ENCODE data around the gene FAM151A. TPM values are rescaled to one million over a fixed set of nuclear protein-coding genes. Genes with fewer than 3 reads are reported as not detected.

FAM151A gene
- total RNA-seq, 1 donor from 2014 or later: 1.5 TPM

DNA sequence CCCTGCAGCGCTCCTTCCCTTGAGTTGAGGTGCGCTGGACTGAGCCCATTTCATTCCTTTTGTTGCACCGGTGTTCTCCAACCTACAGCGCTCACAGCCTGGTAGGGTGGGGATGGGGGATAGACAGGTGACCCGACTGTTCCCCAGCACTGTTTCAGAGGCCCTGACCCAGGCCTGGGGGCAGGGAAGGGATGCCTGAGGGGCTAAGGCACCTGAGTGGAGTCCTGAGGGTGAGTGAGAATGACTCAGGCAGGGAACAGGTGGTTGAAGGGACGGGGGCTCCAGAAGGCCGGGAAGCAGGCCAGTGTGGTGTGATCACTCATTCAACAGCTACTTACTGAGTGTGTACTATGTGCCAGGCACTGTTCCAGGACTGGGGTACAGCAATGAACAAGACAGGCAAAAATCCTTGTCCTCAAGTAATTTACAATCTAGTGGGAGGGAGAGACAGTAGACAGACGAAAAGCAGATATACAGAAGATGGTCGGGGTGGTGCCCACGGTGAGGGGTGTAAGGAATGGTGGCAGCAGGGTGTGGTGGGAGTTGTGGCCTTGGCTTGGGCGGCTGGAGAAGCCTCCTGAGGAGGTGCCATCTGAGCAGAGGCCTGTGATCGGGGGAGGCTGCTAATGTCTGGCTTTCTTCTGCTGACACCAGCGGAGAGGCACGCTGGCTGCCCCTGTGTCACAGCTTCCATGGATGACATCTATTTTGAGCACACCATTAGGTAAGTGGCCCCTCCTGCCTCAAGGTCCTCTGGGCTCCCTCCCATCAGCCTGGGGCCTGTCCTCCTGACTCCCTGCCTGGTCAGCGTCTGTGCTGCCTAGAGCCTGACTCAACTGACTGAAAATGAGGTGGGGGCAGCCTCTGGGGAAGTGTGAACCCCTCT lies 37.9 kb downstream of the FAM151A start:
- DNase-seq (ENCODE audit: missing footprints) (peak; percentile 75), ATAC-seq (peak; percentile 75)
- intact Hi-C loops (cut with DNase I): loop anchor here (1.0 to 10.0 kb wide), 3 partner anchors 25 to 181 kb away; partner anchors contain the start of genes ACOT11 and SSBP3

DNA sequence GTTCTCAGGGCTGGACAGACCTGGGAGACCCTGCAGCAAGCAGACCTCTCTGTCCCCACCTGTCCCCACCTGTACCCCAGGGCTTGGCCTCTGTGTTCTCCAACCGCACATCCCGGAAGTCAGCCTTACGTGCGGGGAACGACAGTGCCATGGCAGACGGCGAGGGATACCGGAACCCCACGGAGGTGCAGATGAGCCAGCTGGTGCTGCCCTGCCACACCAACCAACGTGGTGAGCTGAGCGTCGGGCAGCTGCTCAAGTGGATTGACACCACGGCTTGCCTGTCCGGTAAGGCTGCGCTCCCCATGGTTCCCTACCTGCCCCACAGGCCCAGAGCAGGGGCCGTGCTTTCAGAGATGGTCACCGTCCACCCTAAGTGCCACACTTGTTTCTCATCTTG lies 38.8 kb downstream of the FAM151A start:
- intact Hi-C loops (cut with DNase I): loop anchor here (10.0 kb wide), 1 partner anchor 180 kb away; the partner anchor contains the start of gene SSBP3
- no peak for ATAC-seq
- no peak for DNase-seq (ENCODE audit: missing footprints)

DNA sequence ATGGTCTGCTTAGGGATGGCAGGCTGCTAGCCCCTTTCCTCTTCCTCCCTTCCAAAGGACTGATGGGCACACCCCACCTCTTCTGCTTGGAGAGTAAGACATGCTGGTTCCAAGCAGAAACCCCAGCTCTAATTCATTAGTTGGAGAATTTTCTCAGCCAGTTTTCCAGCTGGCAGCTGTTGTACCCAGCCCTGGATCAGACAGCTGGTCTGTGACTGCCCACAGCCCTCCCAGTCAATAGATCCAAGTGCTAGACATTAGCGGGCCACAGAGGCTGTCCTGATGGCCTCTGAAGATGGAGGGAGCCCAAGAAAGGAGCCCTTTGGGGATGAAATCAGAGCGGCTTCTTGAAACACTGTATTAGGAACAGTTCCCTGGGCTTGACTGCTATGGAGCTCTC lies 39.5 kb downstream of the FAM151A start:
- DNase-seq (ENCODE audit: missing footprints) (no peak), ATAC-seq (no peak)
- intact Hi-C loops (cut with DNase I): loop anchor here (10.0 kb wide), 1 partner anchor 179 kb away; the partner anchor contains the start of gene SSBP3

DNA sequence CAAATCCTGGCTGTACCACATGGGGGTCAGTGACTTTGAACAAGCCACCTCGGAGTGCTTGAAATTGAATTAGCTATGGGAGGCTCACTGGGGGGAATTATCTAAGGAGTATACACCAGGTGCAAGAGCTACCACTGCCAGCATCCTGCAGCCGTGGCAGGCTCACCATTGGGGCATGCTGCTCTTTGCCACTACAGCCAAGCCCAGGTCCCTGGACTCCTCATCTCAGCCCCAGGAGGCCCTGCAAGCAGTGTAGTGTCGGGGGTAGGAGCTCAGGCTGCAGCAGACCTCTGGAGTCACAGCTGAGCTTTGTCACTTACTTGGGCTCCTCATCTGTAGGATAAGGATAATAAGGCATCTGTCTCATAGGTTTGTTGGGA lies 40.0 kb downstream of the FAM151A start:
- no peak for DNase-seq (ENCODE audit: missing footprints)
- intact Hi-C loops (cut with DNase I): loop anchor here (10.0 kb wide), 1 partner anchor 178 kb away; the partner anchor contains the start of gene SSBP3
- ATAC-seq: no peak

DNA sequence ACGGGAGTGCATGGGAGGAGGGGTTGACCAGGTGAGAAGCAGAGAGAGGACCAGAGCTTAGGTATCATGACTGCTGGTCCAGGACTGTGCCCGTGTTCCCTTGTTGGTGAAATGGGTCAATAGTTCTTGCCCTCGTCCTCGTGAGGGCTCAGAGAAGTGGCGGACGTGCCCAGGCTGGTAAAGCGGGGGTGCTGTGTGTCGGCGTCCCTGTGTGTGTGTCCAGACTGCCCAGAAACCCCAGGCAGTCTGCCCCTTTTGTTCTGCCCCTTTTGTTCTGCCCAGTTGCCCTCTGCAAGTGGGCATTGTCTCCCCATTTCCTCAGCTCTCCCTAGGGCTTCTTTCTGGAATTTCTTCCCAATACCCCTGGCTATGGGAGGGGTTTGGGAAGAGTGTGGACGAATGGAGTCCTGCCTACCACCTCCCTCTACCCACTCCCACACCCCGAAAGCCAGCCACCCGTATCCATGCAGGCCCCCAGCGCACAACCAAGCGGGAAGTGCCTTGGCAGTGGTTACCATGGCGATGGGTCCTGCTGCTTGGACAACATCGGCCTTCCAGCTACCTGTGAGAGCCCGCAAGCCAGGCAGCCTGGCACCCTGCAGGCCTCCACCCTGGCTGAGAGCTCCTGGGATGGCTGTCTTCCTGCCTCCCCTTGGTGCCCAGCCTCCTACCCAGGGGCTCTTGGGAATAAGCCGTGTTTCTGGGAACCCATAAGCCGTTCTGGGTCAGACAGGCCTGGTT lies 40.6 kb downstream of the FAM151A start:
- intact Hi-C loops (cut with DNase I): loop anchor here (10.0 kb wide), 1 partner anchor 178 kb away; the partner anchor contains the start of gene SSBP3
- DNase-seq (ENCODE audit: missing footprints) (no peak), ATAC-seq (no peak)

DNA sequence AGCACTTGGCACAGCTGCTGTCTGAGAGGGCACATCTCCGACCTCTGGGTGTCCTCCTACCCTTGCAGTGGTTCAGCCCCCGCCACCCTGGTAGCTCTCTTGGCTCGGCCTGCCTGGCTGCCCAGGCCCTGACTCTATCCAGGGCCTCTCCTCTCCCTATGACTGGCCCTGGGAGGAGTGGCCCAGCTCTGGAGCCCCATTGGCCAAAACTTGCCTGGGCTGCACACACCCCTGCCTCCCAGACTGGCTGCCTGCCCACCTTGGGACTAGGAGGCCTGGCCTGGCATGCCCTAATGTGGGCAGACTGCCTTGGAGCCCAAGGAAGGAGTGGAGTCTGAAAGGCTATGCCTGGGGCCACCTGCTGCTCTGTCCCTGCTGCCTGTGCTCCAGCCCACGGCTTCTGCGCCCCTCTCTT lies 41.7 kb downstream of the FAM151A start:
- peak; percentile 90 for DNase-seq (ENCODE audit: missing footprints)

DNA sequence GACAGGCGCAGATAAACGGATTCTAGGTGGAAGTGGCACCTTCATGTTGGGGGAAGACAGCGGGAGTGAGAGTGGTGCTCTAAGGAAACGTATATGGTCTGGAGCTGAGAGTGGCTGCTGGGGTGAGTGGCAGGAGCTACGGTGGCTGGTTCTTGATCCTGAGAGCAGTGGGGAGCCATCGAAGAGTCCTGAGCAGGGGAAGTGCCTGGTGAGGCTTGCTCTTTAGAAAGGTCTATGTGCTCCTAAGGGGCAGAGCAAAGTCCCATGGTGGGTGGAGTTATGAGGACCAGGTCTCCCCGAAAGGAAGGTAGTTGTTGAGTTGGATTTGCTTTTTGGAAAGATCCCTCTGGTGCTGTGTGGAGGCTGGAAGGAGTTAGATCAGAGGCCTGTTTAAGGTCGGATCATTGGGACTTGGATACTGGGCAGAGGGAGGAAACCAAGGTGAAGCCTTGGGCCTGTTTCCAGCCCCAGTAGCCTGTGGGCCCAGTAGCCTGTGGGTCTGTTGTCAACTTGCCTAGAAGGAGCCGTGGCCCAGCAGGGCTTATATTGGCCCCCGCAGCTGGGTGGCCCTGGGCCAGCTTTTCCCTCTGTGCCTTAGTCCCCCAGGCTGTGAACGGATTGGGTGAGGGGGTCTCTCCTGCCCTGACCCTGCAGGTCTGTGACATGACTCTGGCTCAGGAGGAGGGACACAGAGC lies 42.3 kb downstream of the FAM151A start:
- intact Hi-C loops (cut with DNase I): loop anchor here (1.0 to 10.0 kb wide), 3 partner anchors 22 to 176 kb away; partner anchors contain the start of genes ACOT11 and SSBP3
- DNase-seq (ENCODE audit: missing footprints) (no peak), ATAC-seq (no peak)

More for the DNA sequence above, 41.7 kb downstream of the FAM151A start:
- intact Hi-C loops (cut with DNase I): loop anchor here (1.0 to 10.0 kb wide), 3 partner anchors 22 to 177 kb away; partner anchors contain the start of genes ACOT11 and SSBP3
- ATAC-seq: peak; percentile 90

DNA sequence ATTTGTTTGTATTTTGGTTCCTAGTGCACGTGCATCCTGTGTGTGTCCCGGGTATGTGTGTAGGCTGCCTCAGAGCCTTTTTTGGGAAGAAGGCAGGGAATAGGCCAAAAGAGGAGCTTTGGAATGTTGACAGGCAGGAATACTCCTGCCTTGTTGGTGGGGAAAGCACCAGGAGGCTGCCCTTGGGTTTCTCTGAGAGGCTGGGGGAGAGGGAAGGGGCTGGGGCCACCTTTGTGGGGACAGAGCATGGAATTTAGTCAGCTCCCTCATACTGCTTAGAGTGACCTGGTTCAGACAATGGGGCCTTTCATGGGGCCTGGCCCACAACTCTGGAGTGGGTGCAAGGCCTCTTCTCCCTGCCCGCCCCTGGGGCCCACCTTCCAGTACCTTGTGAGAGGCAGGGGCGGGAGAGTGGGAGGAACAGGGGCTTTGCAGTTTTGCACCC lies 44.0 kb downstream of the FAM151A start:
- intact Hi-C loops (cut with DNase I): no loop called here
- ATAC-seq (no peak), DNase-seq (ENCODE audit: missing footprints) (no peak)

DNA sequence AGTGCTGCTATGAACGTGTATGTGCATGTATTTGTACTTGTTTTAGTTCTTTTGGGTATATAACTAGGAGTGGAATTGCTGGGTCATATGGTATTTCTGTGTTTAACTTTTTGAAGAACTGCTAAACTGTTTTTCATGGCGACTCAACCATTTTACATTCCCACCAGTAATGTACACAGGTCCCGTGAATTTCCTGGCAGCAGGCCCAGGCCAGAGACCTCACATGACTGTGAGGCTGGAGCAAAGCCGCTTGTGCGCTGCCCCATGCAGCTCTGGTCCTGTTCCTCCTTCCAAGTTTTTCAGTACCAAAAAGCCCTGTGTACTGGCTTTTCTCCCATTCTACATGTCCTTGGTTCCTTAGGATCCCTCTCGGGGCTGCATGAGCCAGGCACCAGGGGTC lies 45.7 kb downstream of the FAM151A start:
- peak; percentile 15 for ATAC-seq
- intact Hi-C loops (cut with DNase I): no loop called here

DNA sequence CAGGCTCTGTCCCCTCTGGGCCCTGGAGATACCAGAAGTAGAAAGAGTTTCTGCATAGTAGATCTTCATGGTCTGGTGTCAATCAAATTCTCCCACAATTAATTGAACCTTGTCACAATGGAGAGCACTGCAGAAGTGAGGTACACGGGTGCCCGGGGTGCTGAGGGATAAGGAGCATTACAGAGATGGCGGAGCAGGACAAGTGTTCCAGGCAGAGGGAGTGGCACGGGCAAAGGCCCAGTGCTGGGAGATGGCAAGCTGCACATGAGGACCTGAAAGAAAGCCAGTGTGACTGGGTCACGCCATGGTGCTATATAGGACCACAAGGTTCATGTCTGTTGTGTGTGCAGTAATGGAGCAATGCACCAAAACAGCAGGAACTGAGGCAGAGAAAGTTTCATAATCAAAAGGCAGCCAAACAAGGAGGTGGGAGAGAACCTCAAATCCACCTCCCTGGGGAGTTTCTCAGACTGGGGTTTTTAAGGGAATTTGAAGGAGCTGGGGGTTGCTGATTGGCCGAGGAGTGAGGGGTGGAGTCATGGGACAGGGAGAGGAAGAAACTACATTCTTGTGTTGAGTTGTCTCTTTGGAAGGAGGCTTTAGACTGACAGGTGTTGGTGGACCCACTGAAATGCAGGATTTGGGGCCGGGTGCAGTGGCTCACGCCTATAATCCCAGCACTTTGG lies 47.6 kb downstream of the FAM151A start:
- DNase-seq (ENCODE audit: missing footprints): no peak
- ATAC-seq: no peak
- intact Hi-C loops (cut with DNase I): no loop called here

More for the DNA sequence above, 45.7 kb downstream of the FAM151A start:
- DNase-seq (ENCODE audit: missing footprints): peak; percentile 92

DNA sequence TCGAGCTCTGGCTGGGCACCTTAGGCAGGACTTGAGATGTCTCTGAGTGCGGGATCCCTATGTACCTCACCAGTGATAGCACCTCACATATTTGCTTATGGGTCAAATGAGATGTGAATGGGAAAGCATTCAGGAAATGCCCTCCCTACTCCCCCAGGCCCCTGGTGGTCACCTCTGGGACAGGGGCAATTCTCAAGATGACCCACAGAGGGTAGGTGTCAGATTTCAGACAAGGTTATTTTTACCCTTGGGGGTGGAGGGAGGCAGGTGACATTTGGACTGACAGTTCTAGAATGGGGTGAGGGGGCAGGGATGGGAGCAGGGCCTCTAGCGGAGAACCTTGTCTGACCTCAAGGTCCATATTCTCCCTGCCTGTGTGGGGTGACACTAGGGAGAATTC lies 48.2 kb downstream of the FAM151A start:
- intact Hi-C loops (cut with DNase I): no loop called here
- ATAC-seq (peak; percentile 72), DNase-seq (ENCODE audit: missing footprints) (no peak)

DNA sequence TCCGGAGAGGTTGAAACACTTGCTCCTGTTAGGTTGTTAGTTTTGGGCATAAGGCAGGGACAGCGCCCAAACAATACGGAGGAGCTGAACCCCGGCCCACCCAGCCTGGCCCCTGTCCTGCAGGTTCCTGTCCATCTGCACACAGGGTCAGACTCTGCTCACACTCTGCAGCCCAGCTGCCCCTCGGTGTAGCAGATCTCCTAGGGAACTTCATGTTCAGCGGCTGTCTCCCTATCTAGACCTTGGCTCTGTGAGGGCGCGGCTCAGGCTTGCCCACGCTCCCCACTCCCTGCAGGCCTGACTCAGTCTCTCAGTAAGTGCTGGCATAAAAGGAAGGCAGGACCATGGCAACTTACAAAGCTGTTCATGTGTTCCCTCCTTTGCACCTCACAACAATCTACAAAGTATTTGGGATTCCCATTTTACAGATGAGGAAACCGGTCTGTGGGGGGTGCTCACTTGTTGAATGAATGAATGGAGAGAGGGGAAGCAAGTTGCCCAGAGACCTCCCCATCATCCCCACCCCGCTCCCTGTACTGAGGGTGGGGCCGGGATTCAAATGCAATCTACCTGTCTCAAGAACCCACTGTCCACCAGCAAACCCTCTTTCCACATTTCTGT lies 49.1 kb downstream of the FAM151A start:
- intact Hi-C loops (cut with DNase I): no loop called here
- DNase-seq (ENCODE audit: missing footprints) (no peak), ATAC-seq (peak; percentile 47)

DNA sequence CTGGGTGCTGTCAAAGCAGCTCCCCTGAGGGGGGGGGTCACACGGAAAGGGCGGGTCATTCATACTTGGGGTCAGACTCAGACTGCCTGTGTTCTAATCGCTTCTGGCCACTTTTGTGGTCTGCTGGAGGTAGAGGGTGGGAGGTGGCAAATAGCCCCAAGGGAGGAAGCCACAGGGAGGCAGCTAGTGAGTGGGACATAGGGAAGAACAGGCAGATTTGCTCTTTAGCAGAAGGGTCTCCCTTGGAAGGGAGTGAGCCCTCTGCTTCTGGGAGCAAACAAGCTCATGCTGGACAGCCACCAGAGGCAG lies 50.8 kb downstream of the FAM151A start:
- ATAC-seq (no peak), DNase-seq (ENCODE audit: missing footprints) (no peak)
- intact Hi-C loops (cut with DNase I): no loop called here

DNA sequence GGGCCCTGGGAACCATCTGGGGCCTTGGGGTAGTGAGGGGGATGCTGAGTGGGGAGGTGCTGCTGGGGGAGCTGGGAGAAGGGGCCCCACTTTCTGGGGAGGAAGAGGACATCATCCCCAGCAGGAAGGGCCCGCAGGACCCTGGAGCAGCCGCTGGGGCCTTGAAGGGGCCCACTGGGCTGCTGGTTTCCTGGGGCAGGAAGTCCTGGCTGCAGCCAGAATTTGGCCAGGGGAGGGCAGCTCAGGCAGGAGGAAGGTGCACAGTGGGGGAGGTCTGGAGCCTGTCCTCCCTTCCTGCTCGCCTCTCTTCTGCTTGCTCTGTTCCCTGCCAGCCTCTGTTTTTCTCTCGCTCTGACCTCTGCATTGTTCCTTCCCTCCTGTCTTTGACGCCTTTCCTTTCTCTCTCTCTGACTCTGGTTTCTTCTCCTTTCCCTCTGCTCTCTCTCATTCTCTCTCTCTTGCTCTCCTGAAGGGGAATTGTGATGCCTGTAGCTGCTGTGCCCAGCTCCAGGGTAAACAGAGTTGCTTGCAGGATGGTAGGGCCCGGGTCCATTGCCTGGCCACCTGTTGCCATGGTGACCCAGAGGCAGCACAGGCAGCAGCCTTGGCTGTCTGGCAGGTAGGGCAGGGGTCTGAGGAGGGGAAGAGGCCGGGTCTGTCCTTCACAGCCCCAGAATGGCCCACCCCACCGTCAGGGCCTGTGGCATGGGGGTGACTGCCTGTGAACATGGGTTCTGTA lies 51.4 kb downstream of the FAM151A start:
- ATAC-seq (no peak), DNase-seq (ENCODE audit: missing footprints) (no peak)
- intact Hi-C loops (cut with DNase I): no loop called here

DNA sequence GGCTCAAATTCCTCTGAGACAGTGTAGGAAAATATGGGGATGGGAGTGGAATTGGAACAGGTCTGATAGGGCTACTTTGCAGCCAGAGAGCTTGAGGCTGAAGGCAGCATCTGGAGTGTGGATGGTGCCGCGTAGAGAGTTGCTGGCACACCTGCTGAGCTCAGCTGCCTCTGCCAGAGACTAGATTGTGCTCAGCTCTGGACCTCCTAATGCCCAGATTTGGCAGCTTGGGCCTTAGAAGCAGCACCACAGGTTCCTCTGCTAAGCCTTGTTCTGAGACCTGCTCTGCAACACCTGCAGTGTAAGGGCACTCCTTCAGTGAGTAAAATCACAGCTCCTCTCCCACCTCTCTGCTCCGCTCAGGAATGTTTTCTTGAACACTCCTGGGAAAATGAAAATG lies 52.0 kb downstream of the FAM151A start:
- intact Hi-C loops (cut with DNase I): no loop called here
- no peak for ATAC-seq
- no peak for DNase-seq (ENCODE audit: missing footprints)

DNA sequence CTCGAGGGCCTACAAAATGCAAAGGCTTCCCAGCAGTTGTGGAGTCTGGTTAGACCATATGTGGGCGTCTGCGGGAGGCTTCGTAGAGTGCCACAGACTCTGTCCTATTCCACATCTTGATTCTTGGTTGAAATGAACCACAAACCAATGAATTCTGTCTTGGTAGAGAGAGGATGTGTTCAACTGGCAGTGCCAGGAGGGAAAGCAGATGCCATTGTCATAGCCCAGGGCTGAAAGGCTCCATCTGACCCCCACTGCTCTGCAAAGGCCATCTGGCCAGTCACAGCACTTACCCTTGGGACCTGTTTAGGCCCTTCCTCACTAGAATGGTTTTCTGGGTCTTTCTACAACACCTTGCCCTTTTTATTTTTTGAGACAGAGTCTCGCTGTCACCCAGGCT lies 53.2 kb downstream of the FAM151A start:
- ATAC-seq (no peak), DNase-seq (ENCODE audit: missing footprints) (no peak)
- intact Hi-C loops (cut with DNase I): no loop called here

DNA sequence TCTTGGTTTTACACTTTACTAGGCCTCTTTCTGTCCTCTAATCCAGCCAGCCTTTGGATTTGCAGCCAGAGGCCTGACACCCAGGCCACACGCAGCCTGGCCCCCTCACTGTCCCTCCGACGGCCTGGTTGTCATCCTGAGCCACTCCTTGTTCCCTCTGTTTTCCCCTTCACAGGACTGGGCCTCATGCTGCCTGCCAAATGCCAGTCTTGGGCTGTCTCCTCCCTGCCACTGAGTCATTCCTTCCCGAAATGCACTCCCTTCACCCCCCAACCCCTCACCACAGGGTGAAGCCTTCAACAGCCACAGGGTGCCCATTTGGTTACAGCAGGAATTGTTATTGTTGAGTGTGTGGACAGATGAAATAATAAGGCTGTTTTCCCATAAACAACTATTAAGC lies 54.0 kb downstream of the FAM151A start:
- ATAC-seq (peak; percentile 42), DNase-seq (ENCODE audit: missing footprints) (no peak)

More for the DNA sequence above, 54.0 kb downstream of the FAM151A start:
- intact Hi-C loops (cut with DNase I): no loop called here

All from Right ventricle myocardium inferior (tissue), 1 donor.